HFF-Myc (cell line): ENCODE data around the gene KCNH8.

Source experiments
- DNase-seq: peaks from one replicate; pipeline ENCODE4 v3.0.0-alpha.2; 2011; ENCODE audit warnings: low read depth; ENCODE audit errors: extremely low read depth
- H3K4me3 ChIP-seq: replicated peaks from 2 replicates; pipeline ENCODE4 v1.5.1; 2011; ENCODE audit warnings: low read depth, mild to moderate bottlenecking, control low read depth, low read length
- CTCF ChIP-seq: IDR thresholded peaks from 2 replicates; pipeline ENCODE4 v1.5.1; 2012; ENCODE audit warnings: mild to moderate bottlenecking, low read depth, low read length, control low read depth; ENCODE audit errors: missing control alignments

KCNH8 gene

GRCh38 chr3:19202754-19203153 is 54.4 kb downstream of the KCNH8 start:
- no peak for DNase-seq
- no peak for TF ChIP-seq CTCF
- H3K4me3 ChIP-seq = no peak overlapping the region

GRCh38 chr3:19206540-19206939 is 58.2 kb downstream of the KCNH8 start:
- TF ChIP-seq CTCF = no peak
- no peak overlapping the region for H3K4me3 ChIP-seq
- DNase-seq = no peak

GRCh38 chr3:19213603-19214220 is 65.4 kb downstream of the KCNH8 start:
- TF ChIP-seq CTCF = no peak
- DNase-seq = no peak
- no peak overlapping the region for H3K4me3 ChIP-seq

- no peak for DNase-seq
- no peak overlapping the region for H3K4me3 ChIP-seq
- TF ChIP-seq CTCF = no peak
These were observed 67.1 kb downstream of the KCNH8 start for GRCh38 chr3:19215427-19215826.

- DNase-seq = no peak
- TF ChIP-seq CTCF = no peak
- H3K4me3 ChIP-seq = no peak overlapping the region
These were observed 68.5 kb downstream of the KCNH8 start for GRCh38 chr3:19216669-19217337.

GRCh38 chr3:19220311-19220710 is 72.0 kb downstream of the KCNH8 start:
- H3K4me3 ChIP-seq = no peak overlapping the region
- no peak for DNase-seq
- TF ChIP-seq CTCF = no peak

GRCh38 chr3:19221081-19221480 is 72.8 kb downstream of the KCNH8 start:
- no peak for TF ChIP-seq CTCF
- no peak overlapping the region for H3K4me3 ChIP-seq
- DNase-seq = no peak
